Activated T-helper 1 cell treated with Interleukin-2 at 50 U/mL for 16 hours (primary cell): ENCODE measurements around the gene PAF1.

Source experiments
- DNase-seq: peaks from one replicate; pipeline ENCODE4 v3.0.0-alpha.2; 2020; ENCODE audit warnings: low read depth

The PAF1 gene

DNA sequence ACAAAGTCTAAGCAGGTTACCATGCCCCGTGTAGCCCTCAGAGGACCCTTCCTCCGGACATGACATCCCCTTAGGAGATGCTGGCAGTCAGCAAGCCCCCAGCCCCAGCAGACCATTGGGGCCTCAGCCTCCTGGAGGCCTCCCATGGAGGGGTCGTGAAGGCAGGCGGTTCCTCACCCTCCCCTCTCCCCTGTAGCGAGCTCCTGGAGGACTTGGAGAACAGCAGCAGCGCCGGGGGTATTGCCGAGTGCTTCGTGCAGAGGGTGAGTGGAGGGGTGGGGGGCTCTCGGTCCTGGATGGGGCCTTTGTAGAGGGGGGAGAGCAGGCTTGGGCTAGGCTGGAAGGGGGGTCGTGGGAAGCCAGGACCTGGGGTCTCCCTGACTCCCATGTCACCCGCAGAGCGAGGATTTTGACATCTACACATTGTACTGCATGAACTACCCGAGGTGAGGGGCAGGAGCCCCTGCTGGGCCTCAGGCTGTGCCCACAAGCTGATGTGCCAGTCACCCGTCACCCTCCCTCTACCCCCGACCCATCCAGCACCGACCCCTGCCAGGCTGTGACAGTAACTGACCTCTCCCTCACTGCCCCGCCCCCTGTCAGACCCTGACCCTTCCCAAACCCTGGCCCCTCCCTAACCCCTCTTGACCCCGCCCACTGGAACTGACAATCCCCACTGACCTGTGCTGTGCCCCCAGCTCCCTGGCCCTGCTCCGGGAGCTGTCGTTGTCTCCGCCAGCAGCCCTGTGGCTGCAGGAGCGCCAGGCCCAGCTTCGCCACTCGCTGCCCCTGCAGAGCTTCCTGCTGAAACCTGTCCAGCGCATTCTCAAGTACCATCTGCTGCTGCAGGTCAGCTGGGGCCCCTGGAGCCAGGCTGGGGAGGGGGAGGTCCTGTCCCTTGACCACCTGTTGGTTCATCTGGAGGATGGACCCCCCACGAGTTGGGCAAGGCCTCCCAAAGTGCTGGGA lies 25.5 kb upstream of the PAF1 start:
- DNase-seq, result no peak

DNA sequence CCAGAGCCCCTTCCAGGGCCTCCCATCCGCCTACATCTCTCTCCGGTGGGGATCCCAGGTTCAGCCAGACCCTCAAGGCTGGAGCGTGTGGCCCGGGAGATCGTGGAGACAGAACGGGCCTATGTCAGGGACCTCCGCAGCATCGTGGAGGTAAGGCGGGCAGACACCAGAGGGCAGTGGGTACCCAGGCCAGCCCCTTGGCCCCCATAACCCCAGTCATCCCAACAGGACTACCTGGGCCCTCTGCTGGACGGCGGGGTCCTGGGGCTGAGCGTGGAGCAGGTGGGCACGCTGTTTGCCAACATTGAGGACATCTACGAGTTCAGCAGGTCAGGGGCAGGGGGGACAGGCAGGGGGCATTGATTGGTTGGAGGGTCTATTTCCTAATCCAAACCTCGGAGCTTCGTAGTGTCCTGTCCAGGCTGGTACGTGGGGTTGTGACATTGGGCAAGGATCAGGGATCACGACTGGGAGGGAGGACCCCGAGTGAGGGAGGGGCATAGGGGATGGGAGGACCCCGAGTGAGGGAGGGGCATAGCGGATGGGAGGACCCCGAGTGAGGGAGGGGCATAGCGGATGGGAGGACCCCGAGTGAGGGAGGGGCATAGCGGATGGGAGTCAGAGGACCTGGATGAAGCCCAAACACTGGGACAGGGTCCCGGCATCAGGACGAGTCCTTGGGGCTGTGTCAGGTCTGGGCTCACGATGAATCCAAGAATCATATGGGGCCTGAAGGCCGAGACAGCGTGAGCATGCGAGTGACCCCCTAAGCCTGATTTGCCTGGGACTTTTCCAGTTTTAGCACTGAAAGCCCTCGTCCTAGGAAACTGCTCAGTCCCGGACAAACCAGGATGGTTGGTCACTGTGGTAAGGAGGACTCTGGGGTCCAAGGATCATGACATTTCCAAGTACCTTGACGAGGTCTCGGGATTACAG lies 24.5 kb upstream of the PAF1 start:
- no peak for DNase-seq

DNA sequence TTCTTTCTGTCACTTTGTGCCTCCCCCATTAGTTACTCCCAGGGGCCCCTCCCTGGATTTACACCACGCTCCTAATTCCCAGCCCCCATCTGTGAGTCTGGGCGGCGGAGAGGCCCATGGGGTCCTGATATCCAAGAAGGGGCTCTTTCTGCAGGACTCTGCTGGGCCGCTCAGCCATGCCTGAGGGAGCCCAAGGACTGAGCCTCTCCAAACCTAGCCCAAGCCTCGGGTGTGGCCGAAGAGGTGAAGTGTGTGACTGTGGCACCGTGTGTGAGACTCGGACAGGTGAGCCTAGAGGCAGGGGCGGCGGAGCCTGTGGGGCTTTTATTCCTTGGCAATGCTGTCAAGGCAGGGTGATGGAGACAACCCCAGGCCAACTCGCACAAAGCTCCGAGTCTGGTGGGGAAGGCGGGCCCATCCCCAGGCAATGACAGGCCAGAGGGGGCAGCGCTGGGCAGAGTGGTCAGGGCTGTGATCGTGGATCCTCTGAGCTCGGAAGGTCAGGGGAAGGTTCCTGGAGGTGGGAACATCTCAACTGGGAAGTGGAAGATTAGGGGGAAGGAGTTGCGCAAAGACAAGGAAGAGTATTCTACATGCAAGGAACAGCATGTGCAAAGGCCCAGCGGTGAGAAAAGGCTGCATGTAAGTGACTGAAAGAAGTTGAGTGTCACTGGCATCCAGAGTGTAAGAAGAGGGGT lies 23.2 kb upstream of the PAF1 start:
- DNase-seq, result no peak

DNA sequence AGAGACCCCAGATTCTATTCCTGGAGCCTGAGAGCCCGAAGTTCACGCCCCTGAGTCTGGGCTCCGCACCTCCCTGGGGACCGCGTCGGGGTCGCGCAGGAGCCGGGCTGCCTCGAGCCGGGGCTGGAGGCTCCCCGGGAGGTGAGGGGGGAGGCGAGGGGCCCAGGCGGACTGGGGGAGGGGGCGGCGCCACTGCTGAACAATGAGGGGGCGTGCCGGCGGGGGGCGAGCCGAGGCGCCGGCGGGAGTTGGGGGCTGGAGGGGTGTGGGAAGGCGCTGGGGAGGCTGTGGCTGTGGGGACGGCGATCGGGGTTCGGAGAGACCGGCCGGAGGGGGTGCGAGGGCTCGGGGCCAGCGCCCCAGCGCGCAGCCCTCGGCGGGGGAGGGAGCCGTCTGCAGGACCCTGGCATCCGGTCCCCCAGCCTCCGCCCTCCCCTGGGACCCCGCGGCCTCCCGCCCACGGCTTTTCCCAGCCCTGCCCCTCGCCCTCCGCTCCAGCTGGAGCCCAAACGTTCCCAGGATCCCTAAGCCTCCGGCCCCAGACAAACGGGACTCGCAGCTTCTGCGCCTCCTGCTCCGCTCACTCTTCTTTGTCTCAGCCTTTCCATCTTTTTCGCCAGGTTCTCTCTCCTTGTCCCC lies 22.5 kb upstream of the PAF1 start:
- no peak for DNase-seq

DNA sequence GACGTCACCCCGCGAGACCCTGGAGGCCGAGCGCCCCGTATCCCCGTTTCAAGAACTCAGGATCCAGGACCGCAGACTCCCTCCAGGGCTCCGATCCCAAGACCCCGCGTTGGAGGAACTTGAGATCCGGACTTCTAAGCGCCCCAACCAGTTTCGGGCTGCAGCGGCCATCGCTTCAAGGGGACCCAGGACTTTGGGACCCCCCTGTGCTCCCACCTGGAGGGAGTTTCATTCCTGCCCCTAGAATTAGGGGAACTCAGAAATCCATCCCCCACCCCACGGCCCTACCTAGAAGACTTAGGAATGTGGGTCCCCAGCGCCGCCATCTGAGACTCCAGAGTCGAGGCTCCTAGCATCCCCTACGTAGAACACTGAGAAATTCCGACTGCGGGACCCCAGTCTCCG lies 22.0 kb upstream of the PAF1 start:
- DNase-seq, result no peak

DNA sequence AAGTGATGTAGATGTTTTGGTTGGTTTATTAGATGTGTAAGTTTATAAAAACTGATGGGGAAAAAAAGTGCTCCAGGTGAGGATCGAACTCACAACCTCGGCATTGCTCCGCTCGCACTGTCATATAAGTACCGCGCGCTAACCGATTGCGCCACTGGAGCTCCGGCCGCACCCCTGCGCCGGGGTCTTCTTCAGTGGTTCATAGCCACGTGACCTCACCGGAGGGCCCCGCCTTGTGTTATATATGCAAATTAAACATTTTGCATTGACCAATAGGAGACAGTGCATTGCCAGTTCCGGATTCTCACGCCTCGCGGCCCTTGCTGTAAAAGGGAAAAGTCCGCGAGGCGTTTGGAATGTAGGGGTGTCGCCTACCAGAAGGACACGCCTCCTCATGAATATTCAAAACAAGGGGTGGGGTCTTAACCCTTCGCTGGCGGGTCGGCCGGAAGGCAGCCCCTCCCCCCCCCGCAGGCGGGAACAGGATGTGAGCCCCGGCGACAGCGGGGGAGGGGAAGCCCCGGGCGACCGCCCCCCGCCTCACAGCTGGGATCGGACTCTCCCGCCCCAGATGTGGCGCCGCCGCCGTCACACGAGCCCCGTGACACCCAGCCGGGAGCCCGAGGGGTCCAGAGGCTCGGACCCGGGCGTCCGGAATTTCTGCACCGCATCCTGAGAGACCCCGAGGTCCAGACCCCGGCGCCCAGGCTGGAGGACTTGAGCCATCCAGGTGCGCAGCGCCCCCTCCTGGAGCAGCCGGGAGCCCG lies 21.4 kb upstream of the PAF1 start, which contains the start of gene PLEKHG2:
PLEKHG2 (plus strand) TSS at position 570 of the 767 bp plus-strand sequence. CDS start 1,418 bp downstream, outside the sequence.
- peak; percentile 92 for DNase-seq

DNA sequence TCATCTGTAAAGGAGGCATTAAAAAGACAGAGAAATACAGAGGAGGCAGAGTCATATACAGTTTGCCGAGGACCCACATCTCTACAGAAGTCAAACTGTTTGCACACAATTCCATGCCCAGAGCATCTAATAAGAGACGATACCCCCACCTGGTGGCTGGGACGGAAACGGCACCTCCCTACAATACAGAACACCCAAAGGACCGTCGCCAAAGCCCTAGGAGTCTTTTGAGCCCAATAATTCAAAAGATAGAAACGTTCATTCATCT lies 20.9 kb upstream of the PAF1 start:
- peak; percentile 76 for DNase-seq

DNA sequence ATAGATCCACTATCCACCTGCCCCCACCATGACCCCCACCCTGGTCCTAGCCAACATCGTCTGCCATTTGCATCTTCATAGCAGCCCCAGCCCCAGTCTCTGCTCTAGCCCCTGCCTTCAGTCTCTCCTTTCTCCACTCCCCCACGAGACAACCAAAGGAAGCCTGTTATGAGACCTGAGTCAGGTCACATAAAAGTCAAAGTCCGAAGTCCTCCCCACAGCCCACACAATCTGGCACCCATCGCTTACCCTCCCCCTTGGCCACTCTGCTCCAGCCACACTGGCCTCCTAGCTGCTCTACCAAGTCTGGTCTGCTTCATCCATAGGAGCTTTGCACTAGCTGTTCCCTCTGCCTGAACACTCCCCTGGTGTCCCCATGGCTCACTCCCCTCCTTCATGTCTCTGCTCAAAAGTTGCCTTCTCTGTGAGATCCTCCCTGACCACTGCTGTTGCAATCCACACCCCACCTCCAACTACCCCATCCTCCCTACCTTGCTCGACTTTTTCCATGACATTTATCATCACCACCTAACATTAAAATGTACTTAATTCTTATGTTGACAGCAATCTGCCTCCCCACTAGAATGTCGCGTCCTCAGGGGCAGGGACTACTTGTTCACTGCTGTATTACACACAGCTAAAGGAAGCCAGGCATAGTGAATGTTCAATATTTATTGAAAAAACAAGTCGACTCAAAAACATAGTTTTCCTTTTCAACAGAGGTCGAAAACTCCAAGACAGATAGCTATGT lies 20.4 kb upstream of the PAF1 start:
- DNase-seq, result no peak

DNA sequence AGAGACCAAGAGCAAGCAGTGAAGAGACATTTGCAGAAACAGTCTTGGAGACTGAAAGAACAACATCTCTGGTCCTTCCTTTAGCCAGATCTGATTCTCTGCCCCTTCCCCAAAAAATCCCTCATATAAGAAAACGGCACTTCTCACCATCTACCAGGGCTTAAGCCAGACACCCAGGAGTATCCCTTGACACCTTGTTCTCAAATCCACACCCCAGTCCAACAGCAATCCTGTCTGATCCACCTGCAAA lies 19.9 kb upstream of the PAF1 start:
- no peak for DNase-seq

DNA sequence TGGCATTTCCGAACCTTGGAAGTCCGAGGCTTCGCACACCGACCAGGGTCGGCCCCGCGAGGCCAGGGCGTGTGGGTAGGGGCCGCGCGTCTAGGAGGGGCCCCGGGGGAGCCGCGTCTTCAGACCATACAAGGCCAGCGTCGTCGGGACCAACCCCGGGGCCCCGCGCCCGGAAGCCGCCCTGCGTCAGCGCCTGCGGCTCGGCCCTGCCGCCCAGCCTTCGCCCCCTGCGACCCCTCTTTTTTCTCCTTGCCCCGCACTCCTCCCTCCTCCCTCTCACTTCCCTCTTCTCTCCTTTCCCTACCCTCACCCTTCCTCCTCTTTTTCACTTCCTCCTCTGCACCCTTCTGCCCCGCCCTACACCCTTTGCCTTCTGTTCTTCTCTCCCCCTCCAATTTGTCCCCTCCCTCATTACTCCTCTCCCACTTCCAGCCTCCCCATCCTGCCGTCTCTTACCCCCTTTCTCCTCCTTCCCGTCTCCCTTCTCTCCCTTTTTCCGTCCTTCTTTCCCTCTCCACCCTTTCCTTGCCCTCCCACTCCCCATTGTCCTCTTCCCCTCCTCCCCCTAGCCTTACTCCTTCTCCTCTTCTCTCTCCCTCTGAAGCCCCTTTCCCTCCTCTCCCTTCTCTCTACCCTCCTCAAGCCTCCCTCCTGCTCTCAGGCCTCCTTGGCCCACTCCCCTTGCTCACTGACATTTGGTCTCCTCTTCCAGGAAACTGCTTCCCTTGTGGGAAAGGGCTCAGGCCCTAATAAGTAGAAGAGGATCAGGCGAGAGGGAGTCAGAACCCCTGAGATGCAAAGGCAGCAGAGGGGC lies 19.3 kb upstream of the PAF1 start:
- DNase-seq, result peak; percentile 56

DNA sequence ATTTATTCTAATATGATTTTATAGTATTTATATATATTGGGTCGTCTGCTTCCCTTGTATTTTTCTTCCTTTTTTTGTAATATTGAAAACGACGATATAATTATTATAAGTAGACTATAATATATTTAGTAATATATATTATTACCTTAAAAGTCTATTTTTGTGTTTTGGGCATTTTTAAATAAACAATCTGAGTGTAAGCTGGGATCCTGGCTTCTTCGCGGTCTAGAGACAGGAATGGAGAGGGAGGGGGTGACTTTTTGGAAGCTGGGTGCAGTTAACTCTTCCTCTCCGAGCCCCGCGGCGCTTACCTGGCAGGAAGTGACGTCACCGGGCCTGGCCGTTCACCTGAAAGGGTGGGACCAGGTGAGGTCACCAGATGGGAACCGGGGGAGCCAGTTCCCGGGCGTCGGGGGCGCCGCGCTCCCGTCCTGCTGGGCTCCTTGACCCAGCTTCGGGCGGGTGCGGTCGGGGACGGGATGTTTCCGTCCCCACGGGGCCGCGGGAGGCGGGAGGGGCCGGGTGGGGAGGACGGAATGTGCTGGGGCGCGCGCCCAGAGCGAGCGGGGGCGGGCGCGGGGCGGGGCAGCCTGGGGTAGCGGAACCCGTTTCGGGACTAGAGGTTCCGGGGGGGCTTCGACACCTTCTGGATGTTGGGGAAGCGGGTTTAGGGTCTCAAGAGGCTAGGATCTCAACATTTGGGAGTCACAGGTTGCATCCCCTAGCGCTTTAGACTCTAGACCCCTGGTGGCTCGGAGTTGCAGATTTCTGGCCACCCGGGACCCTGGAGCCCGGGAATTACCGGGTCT lies 18.5 kb upstream of the PAF1 start:
- DNase-seq, result peak; percentile 68

DNA sequence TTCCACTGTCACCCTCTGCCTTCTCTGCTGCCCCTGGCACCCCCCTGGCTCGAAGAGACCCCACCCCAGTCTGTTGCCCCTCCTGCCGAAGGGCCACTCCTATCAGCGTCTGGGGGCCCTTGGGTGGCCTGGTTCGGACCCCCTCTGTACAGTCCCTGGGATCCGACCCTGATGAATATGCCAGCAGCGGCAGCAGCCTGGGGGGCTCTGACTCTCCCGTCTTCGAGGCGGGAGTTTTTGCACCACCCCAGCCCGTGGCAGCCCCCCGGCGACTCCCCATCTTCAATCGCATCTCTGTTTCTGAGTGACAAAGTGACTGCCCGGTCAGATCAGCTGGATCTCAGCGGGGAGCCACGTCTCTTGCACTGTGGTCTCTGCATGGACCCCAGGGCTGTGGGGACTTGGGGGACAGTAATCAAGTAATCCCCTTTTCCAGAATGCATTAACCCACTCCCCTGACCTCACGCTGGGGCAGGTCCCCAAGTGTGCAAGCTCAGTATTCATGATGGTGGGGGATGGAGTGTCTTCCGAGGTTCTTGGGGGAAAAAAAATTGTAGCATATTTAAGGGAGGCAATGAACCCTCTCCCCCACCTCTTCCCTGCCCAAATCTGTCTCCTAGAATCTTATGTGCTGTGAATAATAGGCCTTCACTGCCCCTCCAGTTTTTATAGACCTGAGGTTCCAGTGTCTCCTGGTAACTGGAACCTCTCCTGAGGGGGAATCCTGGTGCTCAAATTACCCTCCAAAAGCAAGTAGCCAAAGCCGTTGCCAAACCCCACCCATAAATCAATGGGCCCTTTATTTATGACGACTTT lies 17.7 kb upstream of the PAF1 start:
- no peak for DNase-seq

DNA sequence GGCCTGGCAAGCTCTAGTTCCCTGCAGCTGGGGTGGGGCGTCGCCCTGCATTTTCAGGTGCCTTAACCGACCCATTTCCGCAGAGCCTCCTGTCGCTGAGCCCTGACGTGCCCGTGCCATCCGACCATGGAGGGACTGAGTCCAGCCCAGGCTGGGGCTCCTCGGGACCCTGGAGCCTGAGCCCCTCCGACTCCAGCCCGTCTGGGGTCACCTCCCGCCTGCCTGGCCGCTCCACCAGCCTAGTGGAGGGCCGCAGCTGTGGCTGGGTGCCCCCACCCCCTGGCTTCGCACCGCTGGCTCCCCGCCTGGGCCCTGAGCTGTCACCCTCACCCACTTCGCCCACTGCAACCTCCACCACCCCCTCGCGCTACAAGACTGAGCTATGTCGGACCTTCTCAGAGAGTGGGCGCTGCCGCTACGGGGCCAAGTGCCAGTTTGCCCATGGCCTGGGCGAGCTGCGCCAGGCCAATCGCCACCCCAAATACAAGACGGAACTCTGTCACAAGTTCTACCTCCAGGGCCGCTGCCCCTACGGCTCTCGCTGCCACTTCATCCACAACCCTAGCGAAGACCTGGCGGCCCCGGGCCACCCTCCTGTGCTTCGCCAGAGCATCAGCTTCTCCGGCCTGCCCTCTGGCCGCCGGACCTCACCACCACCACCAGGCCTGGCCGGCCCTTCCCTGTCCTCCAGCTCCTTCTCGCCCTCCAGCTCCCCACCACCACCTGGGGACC lies 16.9 kb upstream of the PAF1 start:
- DNase-seq, result peak; percentile 73

DNA sequence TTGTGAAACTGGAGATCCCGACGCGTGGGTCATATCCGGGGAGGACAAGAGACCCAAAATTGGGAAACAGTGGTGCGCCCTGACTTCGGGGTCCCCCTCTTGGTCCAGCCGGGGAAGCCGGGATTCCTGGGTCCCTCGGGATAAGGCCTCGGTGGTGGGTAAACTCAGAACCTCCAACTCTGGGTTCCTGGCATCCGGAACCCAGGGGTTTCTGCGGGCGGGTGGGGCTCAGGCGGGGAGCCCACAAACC lies 16.4 kb upstream of the PAF1 start:
- no peak for DNase-seq

DNA sequence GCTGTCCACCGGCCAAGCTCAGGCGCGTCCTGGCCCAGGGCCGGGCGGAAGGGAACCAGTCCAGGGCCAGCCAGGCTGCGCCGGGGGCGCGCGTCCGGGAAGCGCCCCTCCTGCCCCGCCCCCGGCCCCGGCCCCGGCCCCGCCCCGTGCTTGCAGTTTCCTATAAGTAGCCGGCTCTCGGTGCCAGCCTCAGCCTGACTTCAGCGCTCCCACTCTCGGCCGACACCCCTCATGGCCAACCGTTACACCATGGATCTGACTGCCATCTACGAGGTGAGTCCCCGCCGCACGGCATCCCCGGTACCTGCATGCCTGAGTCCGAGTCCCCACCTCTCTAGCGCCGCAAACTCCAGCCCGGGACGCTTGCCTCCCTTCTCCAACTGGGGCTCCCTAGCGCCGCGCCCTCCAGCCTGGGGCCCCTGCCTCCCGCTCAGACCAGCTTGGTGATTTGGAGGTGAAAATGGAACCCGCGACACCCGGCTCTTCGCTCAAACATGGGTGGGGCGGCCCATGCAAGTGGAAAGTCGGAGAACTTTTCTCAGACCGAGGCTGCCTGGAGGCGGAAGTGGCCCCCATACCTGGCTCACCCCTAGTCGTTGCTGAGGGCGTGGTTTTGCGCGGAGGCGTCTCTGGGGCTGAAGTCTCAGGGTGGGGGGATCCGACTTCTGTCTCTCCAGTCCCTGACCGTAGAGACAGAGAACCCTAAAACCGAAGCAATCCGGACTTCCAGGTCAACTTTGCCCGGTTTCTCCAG lies 15.9 kb upstream of the PAF1 start, which contains the start of gene ZFP36:
ZFP36 (plus strand) TSS at position 192 of the 754 bp plus-strand sequence; CDS start at position 250, 58 bp downstream.
- peak; percentile 83 for DNase-seq

DNA sequence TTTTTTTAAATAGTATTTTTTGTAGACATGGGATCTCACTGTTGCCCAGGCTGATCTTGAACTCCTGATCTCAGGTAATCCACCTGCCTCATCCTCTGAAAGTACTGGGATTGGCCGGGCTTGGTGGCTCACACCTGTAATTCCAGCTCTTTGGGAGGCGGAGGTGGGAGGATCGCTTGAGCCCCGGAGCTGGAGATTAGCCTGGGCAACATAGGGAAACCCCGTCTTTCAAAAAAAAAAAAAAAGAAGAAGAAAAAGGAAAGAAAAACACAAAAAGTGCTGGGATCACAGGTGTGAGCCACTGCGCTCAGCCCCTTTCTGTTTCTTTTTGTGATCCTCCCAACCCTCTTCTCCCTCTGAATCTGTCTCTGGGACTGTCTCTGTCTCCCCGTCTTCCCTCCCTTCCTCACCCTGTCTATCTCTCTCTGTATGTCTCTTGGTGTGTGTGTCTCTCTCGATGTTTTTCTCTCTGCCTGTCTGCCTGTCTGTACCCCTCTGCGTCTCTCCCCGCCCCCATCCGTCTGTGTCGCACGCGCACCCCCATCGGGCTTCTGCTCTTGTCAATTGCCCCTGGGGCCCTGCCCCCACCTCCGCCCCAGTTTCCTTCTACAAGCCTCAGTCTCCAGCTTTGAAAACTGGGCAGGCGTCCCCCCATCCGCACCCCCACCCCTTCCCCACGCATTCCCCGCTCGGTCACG lies 15.2 kb upstream of the PAF1 start:
- peak; percentile 77 for DNase-seq
